IMR-90 (cell line): Measurements from ENCODE around the gene NPW. TPM values are rescaled to one million over a fixed set of nuclear protein-coding genes. Genes with fewer than 3 reads are reported as not detected.

Experiments used
- ATAC-seq: fragments of 200-7000 bp; cut with Tn5 transposase; 2 replicates; pipeline ENCODE4 v1.9.1; 2020; ENCODE audit warnings: low read depth, mild to moderate bottlenecking, moderate library complexity
- BruUV-seq: library from RNA; stranded (reverse); fragments of 400-500 nt; replicated peaks from 2 replicates; lab custom pipeline; 2021; lab: Mats Ljungman, UMichigan
- CTCF ChIA-PET: fragments of 300-600 bp; formaldehyde crosslinking; extraction: SDS; loops from one replicate; lab custom pipeline; 2021; ENCODE audit warnings: antibody characterized with exemption; lab: Yijun Ruan, JAX
- POLR2A ChIA-PET: fragments of 300-600 bp; sonication (Branson Sonifier 250); formaldehyde crosslinking; loops from one replicate; lab custom pipeline; 2022; ENCODE audit warnings: antibody characterized with exemption; ENCODE audit not compliant: unreplicated experiment; lab: Charles Lee
- DNase-seq: peaks from one replicate; pipeline ENCODE4 v3.0.0; 2013
- H2AFZ ChIP-seq: replicated peaks from 2 replicates; pipeline ENCODE3; 2013; ENCODE audit warnings: low read length, mild to moderate bottlenecking; ENCODE audit not compliant: poor library complexity
- H2AK5ac ChIP-seq: 2 replicates; pipeline ENCODE4 v1.6.1; 2013; ENCODE audit warnings: low read depth, low read length, inconsistent platforms
- H2AK9ac ChIP-seq: replicated peaks from 2 replicates; pipeline ENCODE3; 2013; ENCODE audit warnings: mild to moderate bottlenecking, low read depth, low read length, moderate library complexity; ENCODE audit not compliant: poor library complexity
- H2BK120ac ChIP-seq: 2 replicates; pipeline ENCODE4 v1.6.1; 2013; ENCODE audit warnings: low read depth, low read length, inconsistent platforms
- H2BK15ac ChIP-seq: 3 replicates; pipeline ENCODE4 v1.6.1; 2013; ENCODE audit warnings: low read depth, low read length, inconsistent platforms
- H2BK20ac ChIP-seq: 2 replicates; pipeline ENCODE4 v1.6.1; 2013; ENCODE audit warnings: low read depth, mild to moderate bottlenecking, inconsistent platforms, low read length, moderate library complexity
- H2BK5ac ChIP-seq: 2 replicates; pipeline ENCODE4 v1.6.1; 2013; ENCODE audit warnings: mild to moderate bottlenecking, low read depth, low read length, inconsistent platforms; ENCODE audit not compliant: poor library complexity, severe bottlenecking
- H3K14ac ChIP-seq: replicated peaks from 2 replicates; pipeline ENCODE4 v1.6.1; 2013; ENCODE audit warnings: low read depth, low read length, inconsistent platforms
- H3K18ac ChIP-seq: 2 replicates; pipeline ENCODE4 v1.6.1; 2013; ENCODE audit warnings: low read depth, low read length, control low read depth
- H3K23ac ChIP-seq: 2 replicates; pipeline ENCODE4 v1.6.1; 2013; ENCODE audit warnings: low read depth, low read length, inconsistent platforms
- H3K27ac ChIP-seq: 2 replicates; pipeline ENCODE4 v1.5.1; 2013; ENCODE audit warnings: mild to moderate bottlenecking, control low read depth, low read length; ENCODE audit not compliant: insufficient read depth
- H3K27me3 ChIP-seq: 2 replicates; pipeline ENCODE4 v1.6.1; 2013; ENCODE audit warnings: low read length; ENCODE audit not compliant: control insufficient read depth, insufficient read depth
- H3K36me3 ChIP-seq: 2 replicates; pipeline ENCODE4 v1.6.1; 2013; ENCODE audit warnings: low read length, mixed read lengths; ENCODE audit not compliant: control insufficient read depth, insufficient read depth
- H3K4ac ChIP-seq: 2 replicates; pipeline ENCODE4 v1.6.1; 2013; ENCODE audit warnings: low read depth, low read length, inconsistent platforms
- H3K4me1 ChIP-seq: 2 replicates; pipeline ENCODE4 v1.6.1; 2013; ENCODE audit warnings: low read length, mixed read lengths; ENCODE audit not compliant: control insufficient read depth, insufficient read depth
- H3K4me2 ChIP-seq: 2 replicates; pipeline ENCODE4 v1.6.1; 2013; ENCODE audit warnings: low read depth, mild to moderate bottlenecking, control low read depth, low read length, moderate library complexity
- H3K4me3 ChIP-seq: 2 replicates; pipeline ENCODE4 v1.5.1; 2013; ENCODE audit warnings: low read depth, mild to moderate bottlenecking, control low read depth, low read length, moderate library complexity; ENCODE audit not compliant: insufficient read depth
- H3K56ac ChIP-seq: 2 replicates; pipeline ENCODE4 v1.6.1; 2013; ENCODE audit warnings: low read length, inconsistent platforms; ENCODE audit not compliant: insufficient read depth; ENCODE audit errors: extremely low read depth
- H3K79me1 ChIP-seq, 2 experiments: 2 replicates each; pipeline ENCODE4 v1.6.1; 2013; ENCODE audit warnings: low read length in 2 of 2, inconsistent platforms in 1 of 2, low read depth in 1 of 2
- H3K9ac ChIP-seq: 2 replicates; pipeline ENCODE4 v1.6.1; 2013; ENCODE audit warnings: low read depth, low read length, control low read depth
- H3K9me1 ChIP-seq: 2 replicates; pipeline ENCODE4 v1.6.1; 2013; ENCODE audit warnings: low read length, inconsistent platforms; ENCODE audit not compliant: insufficient read depth
- H3K9me3 ChIP-seq: 2 replicates; pipeline ENCODE4 v1.6.1; 2013; ENCODE audit warnings: low read length; ENCODE audit not compliant: control insufficient read depth, insufficient read depth
- H4K20me1 ChIP-seq: 2 replicates; pipeline ENCODE4 v1.6.1; 2013; ENCODE audit warnings: low read length, inconsistent platforms; ENCODE audit not compliant: insufficient read depth
- H4K5ac ChIP-seq: 2 replicates; pipeline ENCODE4 v1.6.1; 2013; ENCODE audit warnings: mild to moderate bottlenecking, low read depth, low read length, control low read depth
- H4K8ac ChIP-seq, 2 experiments: 2 replicates each; pipeline ENCODE4 v1.6.1; 2013; ENCODE audit warnings: low read depth in 2 of 2, low read length in 2 of 2, control low read depth in 1 of 2, inconsistent platforms in 1 of 2
- H4K91ac ChIP-seq: 2 replicates; pipeline ENCODE4 v1.6.1; 2013; ENCODE audit warnings: low read depth, low read length, inconsistent platforms; ENCODE audit not compliant: insufficient read depth
- MAZ ChIP-seq: IDR thresholded peaks from 2 replicates; pipeline ENCODE4 v1.6.1; 2012; ENCODE audit warnings: low read depth, mild to moderate bottlenecking, low read length, improper control_type of control experiment, moderate library complexity, borderline replicate concordance
- RCOR1 ChIP-seq: IDR thresholded peaks from 2 replicates; pipeline ENCODE4 v1.6.1; 2012; ENCODE audit warnings: mild to moderate bottlenecking, low read length, improper control_type of control experiment; ENCODE audit not compliant: insufficient replicate concordance
- RFX5 ChIP-seq: IDR thresholded peaks from 2 replicates; pipeline ENCODE4 v1.8.0; 2012; ENCODE audit warnings: low read depth, mild to moderate bottlenecking, low read length, moderate library complexity
- WGBS, 2 experiments: methylation state at CpG; one replicate each; pipeline versions ENCODE4 v1.1.5 to v1.1.7; 2013; ENCODE audit warnings: missing lambda C conversion rate in 2 of 2; ENCODE audit not compliant: insufficient read length in 1 of 2; ENCODE audit errors: extremely low coverage in 2 of 2; 5-methylcytosine and 5-hydroxymethylcytosine counted together
- dilution Hi-C: fragments of 300-500 bp; cut with HindIII; formaldehyde crosslinking; loops from one replicate; pipeline ENCODE4 v1.14.3; 2018; ENCODE audit warnings: low sequenced_read_pairs; ENCODE audit not compliant: unreplicated experiment
- in situ Hi-C: fragments of 300-500 bp; cut with MboI; formaldehyde crosslinking; loops from 3 replicates; pipeline ENCODE4 v1.14.3; 2019; ENCODE audit warnings: low sequenced_read_pairs, inconsistent platforms, mixed read lengths
- intact Hi-C: fragments of 100-400 bp; cut with micrococcal nuclease; formaldehyde crosslinking; loops from 2 replicates; pipeline ENCODE4 v1.10.0; 2022
- polyA plus RNA-seq, 3 experiments: library from polyadenylated mRNA; depleted of rRNA; stranded (reverse); fragments of >200 nt; gene quantifications; 2 replicates each; pipeline ENCODE4 v1.2.3, GENCODE V29; 2012; ENCODE audit warnings: low replicate concordance in 1 of 3
- total RNA-seq: library from RNA; depleted of rRNA; stranded (reverse); fragments of >200 nt; gene quantifications from 2 replicates; pipeline ENCODE4 v1.2.3, GENCODE V29; 2012

The NPW gene
- total and polyA plus RNA-seq, 2 of the 4 experiments (the other 2 are of a cell fraction) = 0.18 to 2.0 TPM

GRCh38 chr16:2056681-2057407, 37.3 kb downstream of the NPW start (continued):
- no peak for TF ChIP-seq MAZ

GRCh38 chr16:2057438-2057837, 37.9 kb downstream of the NPW start:
- BruUV-seq = no TSS peak
- no peaks in the 10 kb centered on the region for H3K9me3 ChIP-seq
- no peak overlapping the region for H4K91ac ChIP-seq
- TF ChIP-seq RCOR1 (no peak), RFX5 (no peak)
- H3K14ac ChIP-seq = no peak overlapping the region
- no peak overlapping the region for H2AK5ac ChIP-seq
- no peak overlapping the region for H2AK9ac ChIP-seq
- ChIA-PET CTCF (no interaction called here), POLR2A (no interaction called here)
- no peak overlapping the region for H3K4ac ChIP-seq
- H3K23ac ChIP-seq = no peak overlapping the region
- no peaks in the 10 kb centered on the region for H3K9me1 ChIP-seq
- intact Hi-C loops (no loop called here), in situ Hi-C loops (no loop called here), dilution Hi-C loops (no loop called here)
- DNase-seq = no peak
- H4K8ac ChIP-seq = no peak overlapping the region
- H3K27ac ChIP-seq = no peak overlapping the region
- no peak for ATAC-seq
- H4K5ac ChIP-seq = no peak overlapping the region
- no peak overlapping the region for H3K18ac ChIP-seq
- H2BK120ac ChIP-seq = no peak overlapping the region
- H3K56ac ChIP-seq = no peak overlapping the region
- H2BK5ac ChIP-seq = no peak overlapping the region
- WGBS, 2 experiments = 94% methylated on average over 7 of the region's 10 CpGs; no CpG with 5 or more reads in 1 of the 2 experiments
- no peak overlapping the region for H2BK20ac ChIP-seq
- H4K20me1 ChIP-seq = no peaks in the 10 kb centered on the region; the same call in 1 of the 2 replicates
- no peaks in the 10 kb centered on the region for H3K4me1 ChIP-seq
- H2AFZ ChIP-seq = no peak overlapping the region
- H3K36me3 ChIP-seq = peaks cover 63% of the 10 kb centered on the region
- no peak overlapping the region for H3K4me2 ChIP-seq
- no peaks in the 10 kb centered on the region for H3K27me3 ChIP-seq
- H3K79me1 ChIP-seq = peaks cover under 1 to 24% of the 10 kb centered on the region in 2 experiments; a peak in 3 of 4 replicates
- H3K4me3 ChIP-seq = no peak overlapping the region
- no peak overlapping the region for H3K9ac ChIP-seq
- no peak overlapping the region for H2BK15ac ChIP-seq
